ENCODE data around the gene DYNLT4. TPM values are rescaled to one million over a fixed set of nuclear protein-coding genes. Genes with fewer than 3 reads are reported as not detected.

The DYNLT4 gene
- total and polyA plus RNA-seq, 2 of the 13 experiments (the other 11 are each of a cell fraction or from before 2014, with no cell fraction given), result 0.77 TPM; not detected in 1

DNA sequence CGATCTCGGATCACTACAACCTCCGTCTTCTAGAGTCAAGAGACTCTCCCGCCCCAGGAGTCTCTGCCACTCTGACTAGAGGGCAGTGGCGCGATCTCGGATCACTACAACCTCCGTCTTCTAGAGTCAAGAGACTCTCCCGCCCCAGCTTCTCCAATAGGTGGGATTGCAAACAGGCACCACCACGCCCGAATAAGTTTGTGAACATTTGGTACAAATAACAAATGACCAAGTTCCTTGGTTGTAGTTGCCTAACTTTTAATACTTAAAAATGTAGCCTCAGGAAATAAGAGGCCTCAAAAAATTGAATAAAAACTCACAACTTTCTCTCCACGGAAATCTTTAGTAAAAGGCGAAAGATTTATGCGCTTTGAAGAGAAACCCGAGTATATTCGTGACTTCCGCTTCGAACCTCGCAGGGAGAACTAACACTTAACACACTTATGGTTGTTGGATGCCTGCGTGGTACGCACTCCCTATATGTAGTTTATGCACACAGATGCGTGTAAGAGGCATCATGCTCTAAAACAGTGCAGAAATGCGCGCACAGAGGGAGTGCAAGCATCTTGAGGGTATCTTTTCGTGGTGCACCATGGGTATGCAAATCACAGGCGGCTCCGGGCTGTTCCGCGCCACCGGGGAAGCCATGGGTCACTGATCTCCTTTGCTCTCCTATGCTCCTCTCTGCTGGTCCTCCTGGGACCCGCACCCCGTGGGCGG, 12.6 kb upstream of the DYNLT4 start (continued):
- TF ChIP-seq, protein P1, sequence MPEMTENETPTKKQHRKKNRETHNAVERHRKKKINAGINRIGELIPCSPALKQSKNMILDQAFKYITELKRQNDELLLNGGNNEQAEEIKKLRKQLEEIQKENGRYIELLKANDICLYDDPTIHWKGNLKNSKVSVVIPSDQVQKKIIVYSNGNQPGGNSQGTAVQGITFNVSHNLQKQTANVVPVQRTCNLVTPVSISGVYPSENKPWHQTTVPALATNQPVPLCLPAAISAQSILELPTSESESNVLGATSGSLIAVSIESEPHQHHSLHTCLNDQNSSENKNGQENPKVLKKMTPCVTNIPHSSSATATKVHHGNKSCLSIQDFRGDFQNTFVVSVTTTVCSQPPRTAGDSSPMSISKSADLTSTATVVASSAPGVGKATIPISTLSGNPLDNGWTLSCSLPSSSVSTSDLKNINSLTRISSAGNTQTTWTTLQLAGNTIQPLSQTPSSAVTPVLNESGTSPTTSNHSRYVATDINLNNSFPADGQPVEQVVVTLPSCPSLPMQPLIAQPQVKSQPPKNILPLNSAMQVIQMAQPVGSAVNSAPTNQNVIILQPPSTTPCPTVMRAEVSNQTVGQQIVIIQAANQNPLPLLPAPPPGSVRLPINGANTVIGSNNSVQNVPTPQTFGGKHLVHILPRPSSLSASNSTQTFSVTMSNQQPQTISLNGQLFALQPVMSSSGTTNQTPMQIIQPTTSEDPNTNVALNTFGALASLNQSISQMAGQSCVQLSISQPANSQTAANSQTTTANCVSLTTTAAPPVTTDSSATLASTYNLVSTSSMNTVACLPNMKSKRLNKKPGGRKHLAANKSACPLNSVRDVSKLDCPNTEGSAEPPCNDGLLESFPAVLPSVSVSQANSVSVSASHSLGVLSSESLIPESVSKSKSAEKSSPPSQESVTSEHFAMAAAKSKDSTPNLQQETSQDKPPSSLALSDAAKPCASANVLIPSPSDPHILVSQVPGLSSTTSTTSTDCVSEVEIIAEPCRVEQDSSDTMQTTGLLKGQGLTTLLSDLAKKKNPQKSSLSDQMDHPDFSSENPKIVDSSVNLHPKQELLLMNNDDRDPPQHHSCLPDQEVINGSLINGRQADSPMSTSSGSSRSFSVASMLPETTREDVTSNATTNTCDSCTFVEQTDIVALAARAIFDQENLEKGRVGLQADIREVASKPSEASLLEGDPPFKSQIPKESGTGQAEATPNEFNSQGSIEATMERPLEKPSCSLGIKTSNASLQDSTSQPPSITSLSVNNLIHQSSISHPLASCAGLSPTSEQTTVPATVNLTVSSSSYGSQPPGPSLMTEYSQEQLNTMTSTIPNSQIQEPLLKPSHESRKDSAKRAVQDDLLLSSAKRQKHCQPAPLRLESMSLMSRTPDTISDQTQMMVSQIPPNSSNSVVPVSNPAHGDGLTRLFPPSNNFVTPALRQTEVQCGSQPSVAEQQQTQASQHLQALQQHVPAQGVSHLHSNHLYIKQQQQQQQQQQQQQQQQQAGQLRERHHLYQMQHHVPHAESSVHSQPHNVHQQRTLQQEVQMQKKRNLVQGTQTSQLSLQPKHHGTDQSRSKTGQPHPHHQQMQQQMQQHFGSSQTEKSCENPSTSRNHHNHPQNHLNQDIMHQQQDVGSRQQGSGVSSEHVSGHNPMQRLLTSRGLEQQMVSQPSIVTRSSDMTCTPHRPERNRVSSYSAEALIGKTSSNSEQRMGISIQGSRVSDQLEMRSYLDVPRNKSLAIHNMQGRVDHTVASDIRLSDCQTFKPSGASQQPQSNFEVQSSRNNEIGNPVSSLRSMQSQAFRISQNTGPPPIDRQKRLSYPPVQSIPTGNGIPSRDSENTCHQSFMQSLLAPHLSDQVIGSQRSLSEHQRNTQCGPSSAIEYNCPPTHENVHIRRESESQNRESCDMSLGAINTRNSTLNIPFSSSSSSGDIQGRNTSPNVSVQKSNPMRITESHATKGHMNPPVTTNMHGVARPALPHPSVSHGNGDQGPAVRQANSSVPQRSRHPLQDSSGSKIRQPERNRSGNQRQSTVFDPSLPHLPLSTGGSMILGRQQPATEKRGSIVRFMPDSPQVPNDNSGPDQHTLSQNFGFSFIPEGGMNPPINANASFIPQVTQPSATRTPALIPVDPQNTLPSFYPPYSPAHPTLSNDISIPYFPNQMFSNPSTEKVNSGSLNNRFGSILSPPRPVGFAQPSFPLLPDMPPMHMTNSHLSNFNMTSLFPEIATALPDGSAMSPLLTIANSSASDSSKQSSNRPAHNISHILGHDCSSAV (CRISPR knock-in tag; IDR thresholded peaks at IDR 0.05; ENCODE audit: borderline replicate concordance), result no peak
- TF ChIP-seq MBD4 (IDR thresholded peaks at IDR 0.05; ENCODE audit: borderline replicate concordance, low read length) (no peak; the same call in 1 of the 2 replicates), MBNL3 (CRISPR knock-in tag; conservative IDR thresholded peaks at IDR 0.05) (no peak), ZSCAN31 (CRISPR knock-in tag; IDR thresholded peaks at IDR 0.05; ENCODE audit: low read depth) (peak; percentile 77; the same call in 1 of the 2 replicates), PHF5A (CRISPR knock-in tag; IDR thresholded peaks at IDR 0.05; ENCODE audit: low read depth, unreplicated experiment) (peak; percentile 98), ZNF652 (CRISPR knock-in tag; IDR thresholded peaks at IDR 0.05; ENCODE audit: borderline replicate concordance, low read depth) (0 out of 2 replicates have a peak, but pooled peaks have one; percentile 21), PAWR (CRISPR knock-in tag; IDR thresholded peaks at IDR 0.05; ENCODE audit: borderline replicate concordance) (no peak), GTF3A (CRISPR knock-in tag; conservative IDR thresholded peaks at IDR 0.05) (peak; percentile 90), FOXP1 (IDR thresholded peaks at IDR 0.05) (no peak), FOXP1 (CRISPR knock-in tag; IDR thresholded peaks at IDR 0.05) (peak; percentile 33; the same call in 1 of the 2 replicates), XBP1 (CRISPR knock-in tag; IDR thresholded peaks at IDR 0.05) (no peak), ASH2L (IDR thresholded peaks at IDR 0.05; ENCODE audit: insufficient read length, low read depth, low read length) (peak; percentile 42), NKX3-1 (CRISPR knock-in tag; IDR thresholded peaks at IDR 0.05) (peak; percentile 18; the same call in 1 of the 2 replicates)
- TF ChIP-seq, protein P2, sequence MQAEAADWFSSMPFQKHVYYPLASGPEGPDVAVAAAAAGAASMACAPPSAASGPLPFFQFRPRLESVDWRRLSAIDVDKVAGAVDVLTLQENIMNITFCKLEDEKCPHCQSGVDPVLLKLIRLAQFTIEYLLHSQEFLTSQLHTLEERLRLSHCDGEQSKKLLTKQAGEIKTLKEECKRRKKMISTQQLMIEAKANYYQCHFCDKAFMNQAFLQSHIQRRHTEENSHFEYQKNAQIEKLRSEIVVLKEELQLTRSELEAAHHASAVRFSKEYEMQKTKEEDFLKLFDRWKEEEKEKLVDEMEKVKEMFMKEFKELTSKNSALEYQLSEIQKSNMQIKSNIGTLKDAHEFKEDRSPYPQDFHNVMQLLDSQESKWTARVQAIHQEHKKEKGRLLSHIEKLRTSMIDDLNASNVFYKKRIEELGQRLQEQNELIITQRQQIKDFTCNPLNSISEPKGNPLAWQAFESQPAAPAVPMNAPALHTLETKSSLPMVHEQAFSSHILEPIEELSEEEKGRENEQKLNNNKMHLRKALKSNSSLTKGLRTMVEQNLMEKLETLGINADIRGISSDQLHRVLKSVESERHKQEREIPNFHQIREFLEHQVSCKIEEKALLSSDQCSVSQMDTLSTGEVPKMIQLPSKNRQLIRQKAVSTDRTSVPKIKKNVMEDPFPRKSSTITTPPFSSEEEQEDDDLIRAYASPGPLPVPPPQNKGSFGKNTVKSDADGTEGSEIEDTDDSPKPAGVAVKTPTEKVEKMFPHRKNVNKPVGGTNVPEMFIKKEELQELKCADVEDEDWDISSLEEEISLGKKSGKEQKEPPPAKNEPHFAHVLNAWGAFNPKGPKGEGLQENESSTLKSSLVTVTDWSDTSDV (CRISPR knock-in tag; IDR thresholded peaks at IDR 0.05), result 0 out of 2 replicates have a peak, but pooled peaks have one; percentile 18
- TF ChIP-seq, protein P3, sequence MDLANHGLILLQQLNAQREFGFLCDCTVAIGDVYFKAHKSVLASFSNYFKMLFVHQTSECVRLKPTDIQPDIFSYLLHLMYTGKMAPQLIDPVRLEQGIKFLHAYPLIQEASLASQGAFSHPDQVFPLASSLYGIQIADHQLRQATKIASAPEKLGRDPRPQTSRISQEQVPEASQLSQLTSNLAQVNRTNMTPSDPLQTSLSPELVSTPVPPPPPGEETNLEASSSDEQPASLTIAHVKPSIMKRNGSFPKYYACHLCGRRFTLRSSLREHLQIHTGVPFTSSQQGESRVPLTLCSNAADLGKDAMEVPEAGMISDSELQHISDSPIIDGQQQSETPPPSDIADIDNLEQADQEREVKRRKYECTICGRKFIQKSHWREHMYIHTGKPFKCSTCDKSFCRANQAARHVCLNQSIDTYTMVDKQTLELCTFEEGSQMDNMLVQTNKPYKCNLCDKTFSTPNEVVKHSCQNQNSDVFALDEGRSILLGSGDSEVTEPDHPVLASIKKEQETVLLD (CRISPR knock-in tag; IDR thresholded peaks at IDR 0.05; ENCODE audit: low read depth), result 0 out of 2 replicates have a peak, but pooled peaks have one; percentile 58
- TF ChIP-seq, protein P4, sequence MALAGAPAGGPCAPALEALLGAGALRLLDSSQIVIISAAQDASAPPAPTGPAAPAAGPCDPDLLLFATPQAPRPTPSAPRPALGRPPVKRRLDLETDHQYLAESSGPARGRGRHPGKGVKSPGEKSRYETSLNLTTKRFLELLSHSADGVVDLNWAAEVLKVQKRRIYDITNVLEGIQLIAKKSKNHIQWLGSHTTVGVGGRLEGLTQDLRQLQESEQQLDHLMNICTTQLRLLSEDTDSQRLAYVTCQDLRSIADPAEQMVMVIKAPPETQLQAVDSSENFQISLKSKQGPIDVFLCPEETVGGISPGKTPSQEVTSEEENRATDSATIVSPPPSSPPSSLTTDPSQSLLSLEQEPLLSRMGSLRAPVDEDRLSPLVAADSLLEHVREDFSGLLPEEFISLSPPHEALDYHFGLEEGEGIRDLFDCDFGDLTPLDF (CRISPR knock-in tag; IDR thresholded peaks at IDR 0.05), result no peak
